ENCODE data around the gene GULP1. TPM values are rescaled to one million over a fixed set of nuclear protein-coding genes. Genes with fewer than 3 reads are reported as not detected.

GULP1 gene
- total and polyA plus RNA-seq, 10 of the 15 experiments (the other 5 are each of a cell fraction or from before 2014, with no cell fraction given): 0.02 to 1.3 (median 0.15) TPM; not detected in 5

- no peak for DNase-seq (ENCODE audit: low read depth, low spot score)
- Histone ChIP-seq H3K27ac (ENCODE audit: control insufficient read depth, insufficient read depth) (no peak overlapping the region), H3K79me2 (ENCODE audit: control insufficient read depth, insufficient read depth, low read length) (no peaks in the 10 kb centered on the region), H3K27me3 (replicated peaks in 1 of 2; ENCODE audit: control insufficient read depth in 2 of 2, insufficient read depth in 2 of 2, low read length in 1 of 2) (no peaks in the 10 kb centered on the region), H3K36me3 (ENCODE audit: control insufficient read depth in 2 of 2, insufficient read depth in 2 of 2, low read length in 1 of 2) (no peaks in the 10 kb centered on the region), H3K4me2 (ENCODE audit: control insufficient read depth, insufficient read depth) (no peak overlapping the region), H2AFZ (ENCODE audit: control insufficient read depth, low read depth, low read length) (no peak overlapping the region), H3K4me1 (ENCODE audit: control insufficient read depth, insufficient read depth, low read length) (no peaks in the 10 kb centered on the region), H3K4me3 (no peak overlapping the region), H3K9ac (ENCODE audit: control insufficient read depth, insufficient read depth, low read length) (no peak overlapping the region), H3K9me3 (replicated peaks; ENCODE audit: control insufficient read depth, insufficient read depth, low read length) (no peaks in the 10 kb centered on the region; the same call in 2 of the 3 replicates), H4K20me1 (ENCODE audit: control insufficient read depth, insufficient read depth) (no peaks in the 10 kb centered on the region)
- ATAC-seq: peak; percentile 69; the same call in 2 of the 3 replicates
- TF ChIP-seq RAD21 (IDR thresholded peaks at IDR 0.05; ENCODE audit: insufficient read depth, low read depth, low read length) (peak; percentile 78), CBX3 (IDR thresholded peaks at IDR 0.05; ENCODE audit: borderline replicate concordance, low read depth) (no peak), SMC3 (IDR thresholded peaks at IDR 0.05; ENCODE audit: borderline replicate concordance, low read length) (peak; percentile 42; the same call in 1 of the 2 replicates), MYC (IDR thresholded peaks at IDR 0.05; ENCODE audit: insufficient read depth, insufficient read length, insufficient replicate concordance, low read length, severe bottlenecking) (no peak), BRCA1 (IDR thresholded peaks at IDR 0.05; ENCODE audit: low read depth, low read length) (no peak)
- TF ChIP-seq, protein P1, sequence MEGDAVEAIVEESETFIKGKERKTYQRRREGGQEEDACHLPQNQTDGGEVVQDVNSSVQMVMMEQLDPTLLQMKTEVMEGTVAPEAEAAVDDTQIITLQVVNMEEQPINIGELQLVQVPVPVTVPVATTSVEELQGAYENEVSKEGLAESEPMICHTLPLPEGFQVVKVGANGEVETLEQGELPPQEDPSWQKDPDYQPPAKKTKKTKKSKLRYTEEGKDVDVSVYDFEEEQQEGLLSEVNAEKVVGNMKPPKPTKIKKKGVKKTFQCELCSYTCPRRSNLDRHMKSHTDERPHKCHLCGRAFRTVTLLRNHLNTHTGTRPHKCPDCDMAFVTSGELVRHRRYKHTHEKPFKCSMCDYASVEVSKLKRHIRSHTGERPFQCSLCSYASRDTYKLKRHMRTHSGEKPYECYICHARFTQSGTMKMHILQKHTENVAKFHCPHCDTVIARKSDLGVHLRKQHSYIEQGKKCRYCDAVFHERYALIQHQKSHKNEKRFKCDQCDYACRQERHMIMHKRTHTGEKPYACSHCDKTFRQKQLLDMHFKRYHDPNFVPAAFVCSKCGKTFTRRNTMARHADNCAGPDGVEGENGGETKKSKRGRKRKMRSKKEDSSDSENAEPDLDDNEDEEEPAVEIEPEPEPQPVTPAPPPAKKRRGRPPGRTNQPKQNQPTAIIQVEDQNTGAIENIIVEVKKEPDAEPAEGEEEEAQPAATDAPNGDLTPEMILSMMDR (IDR thresholded peaks at IDR 0.05 in 2 of 3, conservative IDR thresholded peaks at IDR 0.05 in 1 of 3; ENCODE audit: control insufficient read depth in 2 of 3, extremely low read depth in 1 of 3, insufficient read depth in 1 of 3, low read depth in 3 of 3, low read length in 3 of 3): peak; percentile 43 to 72 (median 53); a peak in 5 of 6 replicates
- ChIA-PET SMC1A (ENCODE audit: uncharacterized antibody, unreplicated experiment) (interaction anchor here (0.6 to 9.6 kb wide), 11 partner anchors 10 to 1291 kb away, joined by 3 to 172 read pairs (median 3); no protein-coding TSS in a partner anchor), POLR2A (no interaction called here), RAD21 (ENCODE audit: unreplicated experiment) (interaction anchor here (0.5 to 7.8 kb wide), 14 partner anchors 10 to 916 kb away, joined by 3 to 88 read pairs (median 4); no protein-coding TSS in a partner anchor), CTCF (interaction anchor here (0.6 to 6.9 kb wide), 18 partner anchors 10 to 1382 kb away, joined by 3 to 75 read pairs (median 4); no protein-coding TSS in a partner anchor)
- intact Hi-C loops (cut with micrococcal nuclease; ENCODE audit: unreplicated experiment) (loop anchor here (2.0 to 5.0 kb wide), 3 partner anchors 454 to 763 kb away; no protein-coding TSS in a partner anchor), in situ Hi-C loops (cut with MboI) (loop anchor here (5.0 kb wide), 1 partner anchor 888 kb away; no protein-coding TSS in a partner anchor)
- 0% methylated on average over 2 of the region's 2 CpGs for WGBS (ENCODE audit: insufficient coverage, insufficient replicate concordance, low lambda C conversion rate, missing lambda C conversion rate)
- peak; percentile 41 for FAIRE-seq
- no TSS peak for BruUV-seq (replicated peaks)
These were observed 232.9 kb downstream of the GULP1 start for GRCh38 chr2:188524519-188525113.
